Kidney epithelial cell (primary cell): ENCODE results near the gene DEXI. TPM values are rescaled to one million over a fixed set of nuclear protein-coding genes. Genes with fewer than 3 reads are reported as not detected.
"Not testable (repeated sequence)": the region's sequence is repeated elsewhere in the genome, so short reads cannot be mapped to it uniquely, and the experiment has no call there.

Experiments used
- DNase-seq: peaks from one replicate; pipeline ENCODE4 v3.0.0-alpha.2; 2010; ENCODE audit warnings: low read depth
- H3K27me3 ChIP-seq: 2 replicates; pipeline ENCODE4 v1.6.0; 2011; ENCODE audit warnings: low read length; ENCODE audit not compliant: control insufficient read depth, insufficient read depth
- H3K36me3 ChIP-seq: 2 replicates; pipeline ENCODE4 v1.5.1; 2011; ENCODE audit warnings: low read length; ENCODE audit not compliant: control insufficient read depth, insufficient read depth
- H3K4me3 ChIP-seq: 2 replicates; pipeline ENCODE4 v1.5.1; 2011; ENCODE audit warnings: low read depth, mild to moderate bottlenecking, control low read depth, low read length
- total RNA-seq: library from RNA; depleted of rRNA; stranded (reverse); fragments of >200 nt; gene quantifications from 2 replicates; pipeline ENCODE4 v1.2.3, GENCODE V29; 2015
- TF ChIP-seq, protein P1 (sequence below): IDR thresholded peaks from 2 replicates; pipeline ENCODE4 v1.5.1; 2011; ENCODE audit warnings: mild to moderate bottlenecking, moderate library complexity, low read length, control low read depth, inconsistent platforms; ENCODE audit not compliant: insufficient read depth, poor library complexity, severe bottlenecking

Gene DEXI
- total RNA-seq, 1 donor from 2014 or later: 62.5 TPM

DNA sequence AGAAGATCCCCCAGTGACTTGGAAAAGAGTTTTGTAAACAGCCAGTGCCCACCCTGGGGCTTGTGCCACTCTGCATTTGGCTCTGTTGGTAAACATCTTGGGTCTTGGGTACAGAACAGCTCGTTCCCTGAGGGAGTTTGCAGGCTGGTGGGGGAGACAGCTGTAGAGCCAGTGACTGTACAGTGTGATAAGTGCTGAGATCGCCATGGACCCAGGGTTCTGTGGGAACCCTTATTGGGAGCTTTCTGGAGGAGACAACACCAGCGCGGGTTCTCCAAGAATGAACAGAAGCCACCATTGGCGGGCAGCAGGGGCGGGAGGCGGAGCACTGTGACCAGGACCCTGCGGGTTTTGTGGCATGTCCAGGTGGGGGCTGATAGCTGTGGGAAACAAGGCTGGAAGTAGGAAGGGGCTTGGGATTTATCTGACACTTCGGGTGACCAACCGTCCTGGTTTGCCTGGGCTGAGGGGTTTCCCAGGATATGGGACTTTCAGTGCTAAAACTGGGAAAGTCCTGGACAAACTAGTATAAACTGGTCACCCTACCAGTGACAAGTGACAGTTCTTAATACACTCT, 5.0 kb upstream of the DEXI start:
- DNase-seq: no peak
- no peaks in the 10 kb centered on the region for H3K27me3 ChIP-seq
- TF ChIP-seq, protein P1, sequence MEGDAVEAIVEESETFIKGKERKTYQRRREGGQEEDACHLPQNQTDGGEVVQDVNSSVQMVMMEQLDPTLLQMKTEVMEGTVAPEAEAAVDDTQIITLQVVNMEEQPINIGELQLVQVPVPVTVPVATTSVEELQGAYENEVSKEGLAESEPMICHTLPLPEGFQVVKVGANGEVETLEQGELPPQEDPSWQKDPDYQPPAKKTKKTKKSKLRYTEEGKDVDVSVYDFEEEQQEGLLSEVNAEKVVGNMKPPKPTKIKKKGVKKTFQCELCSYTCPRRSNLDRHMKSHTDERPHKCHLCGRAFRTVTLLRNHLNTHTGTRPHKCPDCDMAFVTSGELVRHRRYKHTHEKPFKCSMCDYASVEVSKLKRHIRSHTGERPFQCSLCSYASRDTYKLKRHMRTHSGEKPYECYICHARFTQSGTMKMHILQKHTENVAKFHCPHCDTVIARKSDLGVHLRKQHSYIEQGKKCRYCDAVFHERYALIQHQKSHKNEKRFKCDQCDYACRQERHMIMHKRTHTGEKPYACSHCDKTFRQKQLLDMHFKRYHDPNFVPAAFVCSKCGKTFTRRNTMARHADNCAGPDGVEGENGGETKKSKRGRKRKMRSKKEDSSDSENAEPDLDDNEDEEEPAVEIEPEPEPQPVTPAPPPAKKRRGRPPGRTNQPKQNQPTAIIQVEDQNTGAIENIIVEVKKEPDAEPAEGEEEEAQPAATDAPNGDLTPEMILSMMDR: no peak
- no peaks in the 10 kb centered on the region for H3K36me3 ChIP-seq
- H3K4me3 ChIP-seq: no peak overlapping the region

DNA sequence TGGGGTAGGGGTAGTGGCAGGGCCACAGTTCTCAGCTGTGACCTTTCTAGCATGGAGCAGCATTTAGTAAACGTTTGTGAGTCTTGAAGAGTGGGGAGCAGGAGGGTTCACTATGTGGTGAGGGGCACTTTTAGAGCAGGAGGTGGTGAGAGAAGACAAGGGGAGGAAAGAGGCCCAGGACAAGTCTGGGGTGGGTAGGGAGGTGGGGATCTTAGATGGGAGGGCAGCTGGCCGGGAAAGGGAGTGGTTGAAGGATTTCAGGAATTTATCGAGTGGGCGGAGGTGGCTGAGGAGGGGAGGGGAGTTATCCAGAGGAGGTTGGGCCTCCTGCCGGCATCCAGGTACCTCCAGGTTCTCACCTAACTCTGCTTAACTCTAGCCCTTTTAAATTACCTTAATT, 4.0 kb upstream of the DEXI start:
- no peak overlapping the region for H3K4me3 ChIP-seq

DNA sequence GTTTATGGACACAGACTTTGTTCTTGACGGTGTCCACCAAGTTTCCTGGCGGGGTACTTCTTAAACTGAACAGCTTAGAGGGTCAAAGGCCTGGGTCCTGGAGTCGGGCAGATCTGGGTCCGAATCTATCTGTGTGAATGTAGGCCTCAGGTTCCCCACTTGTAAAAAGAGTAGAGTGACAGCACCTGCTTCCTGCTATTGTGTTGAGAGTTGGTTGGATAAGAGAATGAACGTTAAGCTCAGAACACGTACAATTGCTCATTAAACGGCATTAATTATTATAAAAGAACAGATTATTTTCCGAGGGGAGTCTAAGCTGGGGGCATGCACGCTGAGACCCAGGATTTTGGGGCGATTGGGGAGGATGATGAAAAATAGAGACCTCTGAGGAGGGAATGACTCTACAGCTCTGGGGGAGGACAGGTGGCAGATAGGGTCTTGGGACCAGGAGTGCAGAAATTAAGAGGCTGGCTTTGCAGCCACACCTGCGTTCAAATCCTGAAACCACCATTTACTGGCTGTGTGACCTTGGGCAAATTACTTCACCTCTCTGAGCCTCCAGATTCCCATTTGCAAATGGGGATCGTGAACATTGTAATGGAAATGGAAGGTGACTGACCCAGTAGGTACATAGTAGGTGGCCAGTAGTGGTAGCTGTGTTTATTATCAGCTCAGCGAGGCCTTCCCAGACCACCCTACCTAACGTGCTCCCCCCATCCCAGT, 3.0 kb upstream of the DEXI start:
- DNase-seq: no peak
- Histone ChIP-seq H3K4me3 (peak overlapping the region; percentile 94), H3K27me3 (no peaks in the 10 kb centered on the region), H3K36me3 (no peaks in the 10 kb centered on the region)
- TF ChIP-seq, protein P1: no peak

More for the DNA sequence above, 4.0 kb upstream of the DEXI start:
- DNase-seq: no peak
- H3K27me3 ChIP-seq: no peaks in the 10 kb centered on the region
- H3K36me3 ChIP-seq: no peaks in the 10 kb centered on the region
- TF ChIP-seq, protein P1: no peak

DNA sequence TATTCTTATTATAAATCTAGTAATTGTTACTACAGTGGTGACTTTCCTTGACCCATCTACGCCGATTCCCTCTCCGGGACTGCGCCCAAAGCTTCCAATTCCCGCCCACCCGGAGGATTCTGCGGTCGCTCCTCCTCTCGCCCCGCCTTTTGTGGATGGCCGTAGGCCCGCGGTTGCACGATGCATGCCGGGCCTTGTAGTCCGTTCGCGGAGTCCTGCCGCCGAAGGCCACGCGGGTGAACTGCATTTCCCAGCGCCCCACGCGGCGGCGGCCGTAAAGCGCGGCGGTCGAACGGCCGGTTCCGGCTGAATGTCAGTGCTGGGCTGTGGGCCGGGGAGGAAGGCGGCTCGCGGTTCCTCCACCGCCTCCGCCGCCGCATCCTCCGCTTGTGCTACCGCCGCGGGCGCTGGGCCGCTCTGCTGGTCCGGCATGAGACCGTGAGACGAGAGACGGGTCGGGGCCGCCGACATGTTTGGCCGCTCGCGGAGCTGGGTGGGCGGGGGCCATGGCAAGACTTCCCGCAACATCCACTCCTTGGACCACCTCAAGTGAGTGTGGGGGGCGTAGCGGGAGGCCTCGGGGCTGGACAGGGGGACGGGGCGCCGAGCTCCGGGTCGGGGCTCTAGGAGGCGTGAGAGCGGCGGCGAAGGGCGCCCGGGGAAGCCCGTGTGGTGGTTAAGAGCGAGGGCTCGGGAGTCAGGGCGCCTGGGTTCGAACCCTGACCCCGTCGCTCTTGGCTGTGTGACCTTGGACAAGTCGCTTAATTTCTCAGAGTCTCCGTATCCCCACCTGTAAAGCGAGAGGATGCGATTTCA, 2.2 kb upstream of the DEXI start, which contains the start of gene CLEC16A:
CLEC16A (plus strand) TSS at position 316 of the 816 bp plus-strand sequence; CDS start at position 470, 154 bp downstream.
- Histone ChIP-seq H3K4me3 (peak within 1 kb of the TSS; percentile 94), H3K36me3 (no peaks in the 10 kb centered on the region), H3K27me3 (no peaks in the 10 kb centered on the region)
- TF ChIP-seq, protein P1: no peak
- peak; percentile 87 for DNase-seq

DNA sequence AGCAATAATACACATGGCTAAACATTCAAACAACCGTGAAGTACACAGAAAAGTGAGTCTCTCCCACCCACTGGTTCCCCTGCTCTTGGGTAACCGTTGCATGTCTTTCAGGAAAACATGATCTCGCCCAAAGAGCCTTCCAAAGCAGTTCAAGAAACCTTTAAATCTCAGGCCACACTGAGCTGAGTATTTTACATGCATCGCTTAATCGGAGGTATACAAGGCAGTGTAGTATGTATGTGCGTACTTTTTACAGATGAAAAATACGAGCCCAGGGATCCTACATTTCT, 741 bp upstream of the DEXI start:
- DNase-seq: no peak
- TF ChIP-seq, protein P1: no peak
- no peak overlapping the region for H3K4me3 ChIP-seq
- no peaks in the 10 kb centered on the region for H3K36me3 ChIP-seq
- no peaks in the 10 kb centered on the region for H3K27me3 ChIP-seq

DNA sequence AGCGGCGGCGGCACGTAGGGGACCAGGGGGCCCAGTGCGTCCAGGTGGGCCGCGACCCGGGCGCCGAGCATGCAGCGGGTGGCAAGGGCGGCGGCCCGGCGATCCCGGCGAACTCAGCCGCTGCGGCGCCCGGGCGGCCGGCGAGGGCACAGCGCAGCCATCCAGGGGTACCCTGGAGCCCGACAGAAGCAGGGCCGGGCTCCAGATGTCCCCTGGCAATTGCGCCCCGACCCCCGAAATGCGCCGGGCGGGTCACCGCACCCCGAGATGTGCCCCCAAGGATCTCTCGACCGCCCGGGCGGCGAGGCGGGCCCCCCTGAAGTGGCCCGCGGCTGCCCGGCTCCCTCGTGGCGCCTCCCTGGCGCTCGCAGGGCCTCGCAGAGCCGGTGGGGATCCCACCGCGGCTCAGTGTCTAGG, 325 bp downstream of the DEXI start:
- not testable (repeated sequence) for H3K36me3 ChIP-seq, DNase-seq, H3K27me3 ChIP-seq
- peak overlapping the region; percentile 48 for H3K4me3 ChIP-seq
